Lower leg skin (tissue), 4 donors: Measurements from ENCODE around the gene PSORS1C1. TPM values are rescaled to one million over a fixed set of nuclear protein-coding genes. Genes with fewer than 3 reads are reported as not detected.
"Not testable (repeated sequence)": the region's sequence is repeated elsewhere in the genome, so short reads cannot be mapped to it uniquely, and the experiment has no call there.

ENCODE experiments used
- DNase-seq, 2 donors: peaks; one replicate each; pipeline ENCODE4 v3.0.0-alpha.2; 2019; ENCODE audit warnings: low spot score in 2 of 2
- H3K4me3 ChIP-seq: fragments of 200-600 bp; sonication (generic); 2 replicates; pipeline ENCODE4 v1.5.1; 2017; ENCODE audit warnings: mild to moderate bottlenecking, low read depth; ENCODE audit not compliant: poor library complexity, severe bottlenecking
- POLR2A ChIP-seq, 2 donors: fragments of 450-650 bp; IDR thresholded peaks; one replicate each; pipeline ENCODE4 v1.6.1; 2016 to 2017; ENCODE audit warnings: antibody characterized with exemption in 2 of 2, mild to moderate bottlenecking in 1 of 2, moderate library complexity in 1 of 2
- WGBS, 2 donors: methylation state at CpG; one replicate each; pipeline ENCODE4 v1.1.5; 2018; 5-methylcytosine and 5-hydroxymethylcytosine counted together
- intact Hi-C: fragments of 100-400 bp; cut with DNase I; formaldehyde crosslinking; loops from one replicate; pipeline ENCODE4 v1.15.0; 2023; ENCODE audit warnings: low total_unique reads
- total RNA-seq, 4 donors: library from RNA; depleted of rRNA; stranded (reverse); fragments of >200 nt; gene quantifications; one replicate each; pipeline ENCODE4 v1.1.0, GENCODE V29; 2016
- TF ChIP-seq, protein P1 (sequence below), 3 donors: fragments of 450-650 bp; IDR thresholded peaks; one replicate each; pipeline ENCODE4 v1.5.1; 2016; ENCODE audit warnings: antibody characterized with exemption in 3 of 3, mild to moderate bottlenecking in 3 of 3, moderate library complexity in 2 of 3

PSORS1C1 gene
- total RNA-seq, 4 donors from 2014 or later: 1.8 to 21.4 (median 6.2) TPM

DNA sequence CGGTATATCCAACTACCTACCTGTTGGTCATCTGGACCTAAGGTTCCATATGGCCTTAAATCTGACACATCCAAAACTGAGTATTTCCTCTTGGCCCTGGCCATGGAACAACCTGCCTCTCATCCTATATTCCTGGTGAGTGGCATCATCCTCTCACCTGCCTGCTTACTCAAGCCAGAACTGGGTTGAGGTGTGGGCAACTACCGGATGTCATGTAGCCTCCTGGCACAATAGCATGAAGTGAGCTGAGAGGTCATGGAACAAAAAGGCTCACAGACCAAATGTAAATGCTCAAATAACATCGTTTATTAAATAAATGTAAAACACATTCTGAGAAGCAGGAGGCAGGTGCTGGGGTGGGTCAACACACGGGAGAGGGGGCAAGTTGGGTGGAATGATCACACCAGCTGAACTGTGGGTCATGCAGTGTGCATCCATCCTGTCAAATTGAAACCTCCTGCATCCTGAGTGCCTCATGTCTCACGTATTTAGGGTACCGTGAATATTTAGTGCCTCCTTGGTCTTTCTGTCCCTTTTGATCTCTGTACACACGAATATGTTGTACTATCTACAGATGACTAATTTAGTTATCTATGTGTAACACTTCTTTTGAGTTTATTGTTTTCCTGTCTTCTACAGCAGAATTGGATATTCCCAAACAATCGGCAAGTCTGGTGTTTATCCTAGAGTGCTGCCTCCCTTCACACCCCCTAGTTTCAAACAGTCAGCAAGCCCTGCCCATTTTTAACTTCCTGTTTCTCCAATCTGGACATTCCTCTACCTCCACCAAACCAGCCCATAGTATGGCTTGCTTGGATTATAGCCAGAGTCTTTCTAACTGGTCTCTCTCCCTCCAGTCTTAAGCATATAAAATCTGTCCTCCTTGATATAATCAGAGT is 63.8 kb downstream of the PSORS1C1 start:
- no peak for TF ChIP-seq POLR2A (IDR thresholded peaks at IDR 0.05)
- TF ChIP-seq, protein P1, sequence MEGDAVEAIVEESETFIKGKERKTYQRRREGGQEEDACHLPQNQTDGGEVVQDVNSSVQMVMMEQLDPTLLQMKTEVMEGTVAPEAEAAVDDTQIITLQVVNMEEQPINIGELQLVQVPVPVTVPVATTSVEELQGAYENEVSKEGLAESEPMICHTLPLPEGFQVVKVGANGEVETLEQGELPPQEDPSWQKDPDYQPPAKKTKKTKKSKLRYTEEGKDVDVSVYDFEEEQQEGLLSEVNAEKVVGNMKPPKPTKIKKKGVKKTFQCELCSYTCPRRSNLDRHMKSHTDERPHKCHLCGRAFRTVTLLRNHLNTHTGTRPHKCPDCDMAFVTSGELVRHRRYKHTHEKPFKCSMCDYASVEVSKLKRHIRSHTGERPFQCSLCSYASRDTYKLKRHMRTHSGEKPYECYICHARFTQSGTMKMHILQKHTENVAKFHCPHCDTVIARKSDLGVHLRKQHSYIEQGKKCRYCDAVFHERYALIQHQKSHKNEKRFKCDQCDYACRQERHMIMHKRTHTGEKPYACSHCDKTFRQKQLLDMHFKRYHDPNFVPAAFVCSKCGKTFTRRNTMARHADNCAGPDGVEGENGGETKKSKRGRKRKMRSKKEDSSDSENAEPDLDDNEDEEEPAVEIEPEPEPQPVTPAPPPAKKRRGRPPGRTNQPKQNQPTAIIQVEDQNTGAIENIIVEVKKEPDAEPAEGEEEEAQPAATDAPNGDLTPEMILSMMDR (IDR thresholded peaks at IDR 0.05): no peak
- H3K4me3 ChIP-seq: no peak overlapping the region
- WGBS, 2 donors: 41 to 48% methylated on average over 8 of the region's 8 CpGs
- no peak for DNase-seq
- intact Hi-C loops: no loop called here

DNA sequence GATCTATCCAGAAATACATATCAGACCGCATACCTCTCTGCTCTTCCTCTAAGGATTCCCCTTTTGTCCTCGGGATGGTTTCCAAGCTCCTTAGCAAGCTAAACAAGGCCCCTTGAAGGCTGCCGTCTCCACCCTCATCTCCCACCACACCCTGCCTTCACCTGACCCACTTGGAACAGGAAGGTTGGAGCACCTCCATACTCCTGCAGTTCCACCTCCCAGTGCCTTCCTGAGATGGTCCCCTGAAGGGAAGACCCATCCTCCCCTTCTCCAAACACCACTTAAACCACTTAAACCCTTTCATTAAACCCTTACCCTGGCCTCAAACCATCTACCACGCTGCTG is 64.4 kb downstream of the PSORS1C1 start:
- no peak for TF ChIP-seq POLR2A (IDR thresholded peaks at IDR 0.05)
- TF ChIP-seq, protein P1 (IDR thresholded peaks at IDR 0.05): no peak
- WGBS, 2 donors: 62 to 68% methylated on average over 4 of the region's 4 CpGs
- intact Hi-C loops: no loop called here
- DNase-seq: no peak
- H3K4me3 ChIP-seq: no peak overlapping the region

DNA sequence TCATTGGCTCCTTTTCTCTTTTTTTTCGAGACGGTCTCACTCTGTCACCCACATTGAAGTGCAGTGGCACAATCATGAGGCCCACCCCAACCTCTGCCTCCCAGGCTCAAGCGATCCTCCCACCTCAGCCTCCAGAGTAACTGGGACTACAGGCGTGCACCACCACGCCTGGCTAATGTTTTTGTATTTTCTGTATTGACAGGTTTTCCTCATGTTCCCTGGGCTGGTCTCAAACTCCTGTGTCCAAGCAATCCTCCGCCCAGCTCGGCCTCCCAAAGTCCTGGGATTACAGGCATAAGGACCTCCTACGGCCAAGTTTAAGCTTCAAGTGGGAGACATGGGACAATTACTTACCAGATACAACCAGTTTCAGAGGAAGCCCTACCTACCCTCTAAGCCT is 65.3 kb downstream of the PSORS1C1 start:
- H3K4me3 ChIP-seq: no peak overlapping the region
- no peak for DNase-seq
- intact Hi-C loops: loop anchor here (5.0 kb wide), 1 partner anchor 1952 kb away; no protein-coding TSS in a partner anchor
- no peak for TF ChIP-seq POLR2A (IDR thresholded peaks at IDR 0.05)
- TF ChIP-seq, protein P1 (IDR thresholded peaks at IDR 0.05): no peak
- 96% methylated on average over 8 of the region's 8 CpGs for WGBS, 2 donors

DNA sequence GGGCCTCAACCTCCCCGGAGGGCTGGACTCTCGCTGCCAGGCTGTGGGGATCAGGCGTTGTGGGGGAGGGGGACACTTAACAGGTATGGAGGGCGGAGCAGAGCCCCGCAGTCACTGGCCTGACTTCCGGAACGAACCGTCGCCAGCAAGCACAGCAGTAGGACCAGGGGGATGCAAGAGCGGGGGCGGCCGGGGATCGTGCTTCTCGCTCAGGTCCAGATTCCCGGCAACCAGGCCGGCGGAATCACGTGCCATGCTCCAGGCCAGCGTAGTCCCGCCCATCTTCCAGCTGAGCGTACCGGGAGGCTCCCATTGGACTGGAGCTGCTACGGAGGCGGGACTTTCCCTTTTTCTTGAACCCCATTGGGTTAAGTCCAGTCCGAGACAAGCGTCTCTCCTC is 65.9 kb downstream of the PSORS1C1 start:
- TF ChIP-seq POLR2A (IDR thresholded peaks at IDR 0.05): no peak
- TF ChIP-seq, protein P1 (IDR thresholded peaks at IDR 0.05): no peak
- DNase-seq: no peak
- intact Hi-C loops: loop anchor here (5.0 kb wide), 1 partner anchor 1952 kb away; no protein-coding TSS in a partner anchor
- H3K4me3 ChIP-seq: no peak overlapping the region
- WGBS, 2 donors: 77 to 87% methylated on average over 26 of the region's 26 CpGs

DNA sequence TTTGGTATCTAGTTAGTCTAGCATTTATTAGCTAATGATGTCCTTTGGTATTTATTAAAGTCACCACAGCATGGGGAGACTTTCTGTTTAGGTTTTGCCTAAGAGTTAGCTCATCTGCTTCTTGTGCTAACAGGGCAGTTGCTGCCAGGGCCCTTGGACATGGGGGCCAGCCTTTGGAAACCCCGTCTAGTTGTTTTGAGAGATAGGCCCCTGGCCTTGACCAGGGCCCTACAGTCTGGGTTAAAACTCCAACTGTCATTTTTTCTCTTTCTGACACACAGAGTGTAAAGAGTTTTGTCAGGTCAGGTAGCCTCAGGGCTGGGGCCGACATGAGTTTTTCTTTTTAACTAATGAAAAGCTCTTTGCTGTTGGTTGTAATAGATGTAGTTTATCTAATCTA is 68.7 kb downstream of the PSORS1C1 start:
- intact Hi-C loops: loop anchor here (5.0 kb wide), 1 partner anchor 1949 kb away; no protein-coding TSS in a partner anchor
- WGBS, 2 donors: 35 to 54% methylated on average over 2 of the region's 2 CpGs
- not testable (repeated sequence) for DNase-seq, H3K4me3 ChIP-seq

DNA sequence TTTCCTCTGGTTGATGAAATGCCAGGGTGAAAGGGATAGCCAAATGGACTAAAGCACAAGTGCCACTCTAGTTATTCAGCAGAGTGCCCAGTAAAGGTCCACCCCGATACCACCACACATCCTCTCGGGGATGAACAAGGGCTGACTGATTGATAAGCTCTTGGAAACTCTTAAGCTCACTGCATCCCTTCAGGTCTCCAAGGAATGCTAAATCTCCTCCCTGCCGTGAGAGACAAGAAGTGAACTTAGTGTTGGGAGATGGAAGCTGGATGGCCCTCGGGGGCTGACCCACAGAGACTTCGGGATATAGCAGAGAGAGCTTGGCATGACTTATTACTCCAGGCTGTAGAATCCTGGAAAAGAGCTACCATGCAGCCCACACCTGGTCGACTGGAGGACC is 69.3 kb downstream of the PSORS1C1 start:
- intact Hi-C loops: loop anchor here (5.0 kb wide), 1 partner anchor 1948 kb away; no protein-coding TSS in a partner anchor
- WGBS, 2 donors: 64 to 70% methylated on average over 6 of the region's 6 CpGs
- DNase-seq, H3K4me3 ChIP-seq: not testable (repeated sequence)

DNA sequence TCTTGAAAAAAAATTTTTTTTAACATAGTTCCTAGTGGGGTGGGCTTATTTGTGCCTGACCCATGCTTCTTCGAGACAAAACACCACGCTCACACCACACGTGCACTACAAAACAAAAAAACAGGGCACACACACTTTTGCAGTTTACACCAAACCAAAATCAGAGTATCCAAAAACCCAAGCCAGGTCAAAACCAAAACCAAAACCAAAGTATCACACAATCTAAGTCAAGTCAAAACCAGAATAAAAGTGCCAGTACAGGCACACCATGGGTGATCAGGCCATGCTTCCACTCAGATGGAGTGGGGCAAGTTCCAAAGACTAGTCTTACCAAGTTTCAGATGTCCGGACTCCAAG is 71.1 kb downstream of the PSORS1C1 start:
- DNase-seq, intact Hi-C loops, H3K4me3 ChIP-seq: not testable (repeated sequence)
- WGBS, 2 donors: 38 to 62% methylated on average over 4 of the region's 4 CpGs
